HG03565 (cell line): ENCODE data around the gene PDCD10.

Experiments used
- ATAC-seq: cut with Tn5 transposase; IDR thresholded peaks from one replicate; pipeline ENCODE4 v1.9.1; 2021; ENCODE audit warnings: mild to moderate bottlenecking, moderate library complexity; ENCODE audit not compliant: unreplicated experiment

Gene PDCD10

DNA sequence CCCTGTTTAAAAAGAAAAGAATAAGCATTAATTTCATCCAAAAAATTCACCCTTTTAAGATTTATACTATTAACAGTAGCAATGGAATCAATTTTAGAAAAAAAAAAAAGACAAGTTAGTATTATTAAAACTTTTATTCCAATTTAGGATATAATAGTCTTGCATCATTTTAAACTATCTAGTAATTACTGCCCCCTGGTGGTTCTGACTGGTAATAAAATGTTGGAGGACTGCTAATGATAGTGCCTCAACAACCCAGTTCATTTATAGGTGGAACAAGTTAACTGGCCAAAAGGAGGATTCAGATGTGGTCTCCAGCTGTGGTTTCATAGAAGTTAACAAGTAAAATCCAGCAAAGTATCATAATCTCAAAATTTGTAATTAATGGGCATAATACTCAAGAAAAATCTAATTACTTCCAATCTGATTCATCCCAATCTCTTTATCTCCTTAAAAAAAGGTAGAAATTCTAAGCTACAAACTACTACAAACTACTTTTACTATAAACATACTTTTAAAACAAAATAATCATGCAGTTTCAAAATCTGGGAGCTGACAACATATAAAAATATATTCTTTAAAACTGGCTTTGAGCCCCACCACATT lies 50.2 kb downstream of the PDCD10 start:
- ATAC-seq = peak; percentile 61

DNA sequence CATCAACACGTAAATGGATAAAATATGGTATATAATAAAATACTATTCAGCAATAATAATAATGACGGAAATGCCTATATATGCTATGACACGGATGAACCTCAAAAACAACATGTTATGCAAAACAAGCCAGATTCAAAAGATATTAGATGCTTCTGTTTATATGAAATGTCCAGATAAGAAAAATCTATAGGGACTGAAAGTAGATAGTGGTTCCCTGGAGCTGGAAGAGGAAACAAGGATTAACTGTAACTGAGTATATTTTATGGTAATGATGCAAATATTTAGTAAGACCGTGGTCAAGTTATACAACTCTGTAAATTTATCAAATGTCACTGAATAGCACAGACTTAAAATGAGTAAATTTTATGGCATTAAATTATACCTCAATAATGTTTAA lies 55.2 kb downstream of the PDCD10 start:
- no peak for ATAC-seq

DNA sequence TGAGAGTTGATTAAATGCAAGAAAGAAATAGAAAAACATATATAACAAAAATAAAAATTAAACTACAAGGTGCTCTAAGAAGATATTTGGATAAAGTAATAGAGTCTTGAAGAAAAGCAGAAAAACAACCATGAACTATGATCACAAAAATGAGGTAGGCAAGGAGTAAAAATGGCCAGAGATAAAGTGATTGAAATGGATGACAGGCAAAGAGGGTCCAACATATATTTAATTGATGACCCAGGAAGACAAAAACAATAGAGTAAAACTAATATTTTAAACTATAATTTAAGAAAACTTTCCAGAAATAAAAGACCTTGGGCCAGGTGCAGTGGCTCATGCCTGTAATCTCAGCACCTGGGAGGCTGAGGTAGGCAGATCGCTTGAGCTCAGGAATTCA lies 58.8 kb downstream of the PDCD10 start:
- ATAC-seq = no peak

DNA sequence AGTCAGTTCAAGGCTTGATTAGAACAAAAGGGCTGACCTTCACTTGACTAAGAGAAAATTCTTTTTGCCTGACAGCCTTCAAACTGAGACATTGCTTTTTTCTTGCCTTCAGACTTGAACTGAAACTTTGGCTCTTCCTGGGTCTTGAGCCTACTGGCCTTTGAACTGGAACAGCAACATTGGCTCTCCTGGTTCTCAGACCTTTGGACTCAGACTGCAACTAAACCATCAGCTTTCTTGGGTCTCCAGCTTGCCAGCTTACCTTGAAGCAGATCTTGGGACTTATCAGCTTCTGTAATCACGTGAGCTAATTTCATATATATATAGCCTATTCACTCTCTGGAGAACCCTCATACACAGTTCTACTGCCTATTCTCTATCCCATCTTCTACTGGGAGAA lies 61.5 kb downstream of the PDCD10 start:
- no peak for ATAC-seq

DNA sequence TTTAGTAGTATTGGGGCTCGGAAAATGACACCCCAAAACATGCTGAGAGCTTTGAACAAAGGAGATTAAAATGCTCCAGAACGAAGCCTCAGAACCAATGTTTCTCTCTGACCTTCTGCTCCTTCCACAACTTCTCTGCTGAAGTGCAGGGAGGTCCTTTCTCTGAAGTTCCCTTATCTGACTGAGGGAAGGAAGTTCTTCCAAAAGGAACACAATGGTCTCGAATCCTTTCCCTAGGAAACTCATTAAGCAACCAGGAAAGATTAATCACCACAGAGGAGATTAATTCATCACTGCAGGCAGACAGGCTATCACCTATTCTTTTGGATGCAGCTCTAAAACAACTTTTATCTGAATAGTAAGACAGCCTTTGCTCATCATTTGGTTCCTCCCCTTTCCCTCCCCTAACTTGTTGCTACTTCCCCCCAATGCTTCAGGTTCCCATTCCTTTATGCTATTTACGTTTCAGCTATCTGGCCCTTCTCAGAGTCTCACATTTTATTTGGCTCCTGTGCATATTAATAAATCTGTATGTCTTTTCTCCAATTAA lies 62.7 kb downstream of the PDCD10 start:
- ATAC-seq = no peak

DNA sequence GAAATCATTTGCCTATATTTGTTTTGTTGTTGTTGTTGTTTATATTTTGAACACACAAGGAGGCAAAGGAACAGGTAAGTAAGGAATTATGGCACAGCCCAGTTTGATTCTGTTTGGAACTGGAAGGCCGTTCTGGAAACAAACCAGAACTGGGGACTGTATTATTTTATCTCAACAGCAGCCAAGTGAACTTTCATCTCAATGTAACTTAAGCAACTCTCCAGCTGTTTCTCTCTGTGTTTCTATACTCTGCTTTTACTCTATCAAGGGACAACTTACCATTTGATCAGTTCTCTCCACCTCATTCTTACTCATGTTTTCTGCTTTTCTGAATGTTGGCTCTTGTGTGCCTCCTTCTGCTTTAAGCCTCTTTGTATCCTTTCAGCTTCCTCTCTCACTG lies 65.0 kb downstream of the PDCD10 start:
- no peak for ATAC-seq

DNA sequence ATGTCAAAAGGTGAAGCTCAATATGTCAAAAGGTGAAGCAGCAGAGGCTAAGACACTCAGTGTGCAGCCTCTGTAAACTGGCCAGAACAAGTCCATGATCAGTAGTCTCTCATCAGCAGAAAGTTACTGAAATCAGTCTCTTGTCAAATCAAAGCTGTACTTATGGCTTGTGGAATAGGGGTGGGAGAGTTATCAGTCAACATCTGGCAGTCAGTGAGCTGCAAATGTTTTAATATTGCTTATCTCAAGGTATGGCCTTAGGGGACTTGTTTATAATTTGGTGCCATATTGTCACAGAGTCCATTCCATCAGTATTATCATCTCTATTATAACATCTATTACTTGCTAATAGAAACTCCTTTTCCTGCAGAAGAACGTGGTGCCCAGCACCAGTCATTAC lies 66.0 kb downstream of the PDCD10 start:
- no peak for ATAC-seq

DNA sequence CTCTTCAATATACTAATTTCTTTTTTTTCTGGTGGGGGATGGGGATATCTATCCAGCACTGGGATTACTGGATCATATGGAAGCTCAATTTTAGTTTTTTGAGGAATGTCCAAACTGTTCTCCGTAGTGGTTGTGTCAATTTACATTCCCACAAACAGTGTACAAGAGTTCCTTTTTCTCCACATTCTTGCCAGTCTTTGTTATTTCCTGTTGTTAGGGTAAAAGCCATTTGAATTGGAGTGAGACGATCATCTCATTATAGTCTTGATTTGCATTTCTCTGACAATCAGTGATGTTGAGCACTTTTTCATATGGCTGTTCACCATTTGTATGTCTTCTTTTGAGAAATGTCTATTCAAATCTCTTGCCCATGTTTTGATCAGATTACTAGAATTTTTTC lies 68.1 kb downstream of the PDCD10 start:
- no peak for ATAC-seq

DNA sequence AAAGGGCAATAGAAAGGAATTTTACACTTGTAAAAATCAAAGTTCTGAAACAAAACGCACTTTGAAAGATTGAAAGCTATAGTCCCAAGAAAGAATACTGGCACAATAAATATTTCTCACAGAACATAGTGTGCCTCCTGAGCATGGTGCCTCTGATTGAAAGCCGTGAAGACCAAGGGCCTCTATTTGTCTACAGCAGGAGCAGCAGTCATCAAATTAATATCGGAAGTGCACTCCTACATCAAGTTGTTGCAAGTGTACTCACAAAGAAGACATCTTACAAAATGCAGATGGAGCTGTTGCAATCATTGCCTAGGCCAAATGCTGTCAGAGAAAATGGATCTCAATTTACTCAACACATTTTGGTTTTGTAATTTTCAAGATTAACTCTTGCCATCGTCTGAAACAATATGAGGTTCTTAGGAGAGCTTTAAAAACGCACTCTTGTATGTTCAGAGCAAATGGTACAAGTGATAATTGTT lies 71.7 kb downstream of the PDCD10 start:
- ATAC-seq = no peak

DNA sequence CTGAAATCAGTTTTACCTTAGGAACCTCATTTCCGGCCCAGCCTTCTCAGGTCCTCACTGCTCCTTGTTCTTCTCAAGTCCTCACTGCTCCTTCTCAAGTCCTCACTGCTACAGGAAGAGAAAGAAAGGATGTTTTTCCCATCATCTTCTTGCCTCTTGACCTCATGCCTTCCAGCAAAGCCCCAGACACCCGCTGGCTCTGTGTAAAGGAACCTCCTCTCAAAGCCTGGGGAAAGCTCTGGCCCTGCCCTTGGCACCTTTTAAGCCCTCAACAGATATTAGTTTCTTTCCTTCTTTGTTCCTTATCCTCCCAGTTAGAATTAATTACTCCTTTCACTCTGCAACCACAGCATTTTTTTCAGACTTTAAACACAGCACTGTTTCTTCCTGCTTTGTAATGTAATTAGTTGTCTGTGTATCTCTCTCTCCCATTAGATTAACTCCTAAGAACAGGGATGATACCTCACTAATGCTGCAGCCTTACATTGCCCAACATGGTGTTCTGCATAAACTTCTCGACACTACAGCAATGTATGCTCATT lies 76.9 kb downstream of the PDCD10 start:
- ATAC-seq = no peak

DNA sequence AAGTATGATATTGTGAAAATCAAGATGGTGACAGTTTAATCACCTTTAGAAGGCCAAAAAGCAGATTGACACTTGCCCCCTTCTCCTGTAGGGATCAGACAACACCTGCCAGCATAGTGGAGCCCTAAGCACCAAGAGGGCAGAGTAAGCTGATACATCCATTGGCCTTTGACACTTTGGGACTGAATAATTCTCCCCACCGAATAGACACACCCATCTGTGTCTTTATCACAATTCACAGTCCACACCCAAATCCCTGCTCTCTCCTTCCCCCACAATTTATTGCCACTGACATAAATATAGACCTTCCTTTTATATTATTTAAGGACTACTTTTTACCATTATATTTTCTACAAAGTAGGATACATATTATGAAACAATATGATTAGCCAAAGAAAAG lies 77.9 kb downstream of the PDCD10 start:
- no peak for ATAC-seq

DNA sequence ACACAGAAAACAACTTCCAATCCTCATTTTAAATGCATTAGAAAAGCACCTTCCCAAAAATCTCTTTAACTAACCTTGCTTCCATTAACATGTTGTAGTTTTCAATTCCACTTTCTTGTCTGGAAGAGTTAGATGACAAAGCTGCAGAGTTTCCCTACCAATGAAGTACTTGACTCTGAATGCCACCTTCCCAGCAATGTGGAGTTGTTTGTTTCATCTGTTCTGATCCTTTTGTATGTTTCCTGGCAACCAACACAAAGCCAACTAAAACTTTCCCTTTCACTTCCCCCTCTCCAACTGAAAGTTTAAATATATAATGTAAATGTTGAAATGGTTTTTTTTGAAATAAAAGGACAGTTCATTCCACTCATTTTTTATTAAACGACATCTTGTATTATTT lies 80.9 kb downstream of the PDCD10 start, which contains the start of gene WDR49:
Gene WDR49 (minus strand): TSS at position 183 of the 400 bp plus-strand sequence. CDS start 517 bp downstream, outside the sequence.
- ATAC-seq = no peak

DNA sequence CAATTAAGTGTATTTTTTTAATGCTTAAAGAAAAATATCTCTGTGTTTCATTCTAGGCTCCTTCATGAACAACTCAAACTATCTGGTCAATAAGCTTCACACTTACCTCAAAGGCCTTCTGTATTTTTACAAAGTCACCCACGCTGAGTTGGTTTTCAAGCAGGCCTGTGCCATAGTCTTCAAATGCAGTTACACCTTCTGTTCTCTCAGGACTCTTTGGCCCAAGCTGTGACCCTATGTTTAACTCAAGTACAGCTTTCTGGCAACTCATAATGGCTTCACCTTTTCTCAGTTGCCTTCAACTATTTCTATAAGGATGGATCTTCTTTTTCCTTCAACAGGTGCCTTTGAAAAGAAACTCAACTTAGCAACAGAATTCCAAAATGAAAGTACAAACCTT lies 81.5 kb downstream of the PDCD10 start:
- no peak for ATAC-seq

DNA sequence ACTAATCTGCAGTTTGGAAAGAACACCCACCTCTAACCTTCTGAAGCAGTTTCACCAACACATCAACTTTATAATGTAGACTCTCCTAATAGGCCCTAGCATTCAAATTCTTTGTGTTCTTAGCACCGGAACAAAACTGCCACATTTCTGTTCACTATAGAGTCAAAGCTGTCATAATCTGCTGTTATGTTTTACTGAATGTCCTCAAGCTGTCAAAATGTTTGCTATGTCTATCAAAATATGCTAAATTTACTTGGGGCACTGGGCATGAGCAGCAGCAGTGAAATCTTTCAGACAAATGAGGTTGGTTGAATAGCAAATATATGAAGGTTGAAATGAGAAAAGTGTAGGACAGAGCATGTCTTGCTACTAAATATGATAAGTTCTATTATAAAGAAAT lies 82.9 kb downstream of the PDCD10 start:
- no peak for ATAC-seq

DNA sequence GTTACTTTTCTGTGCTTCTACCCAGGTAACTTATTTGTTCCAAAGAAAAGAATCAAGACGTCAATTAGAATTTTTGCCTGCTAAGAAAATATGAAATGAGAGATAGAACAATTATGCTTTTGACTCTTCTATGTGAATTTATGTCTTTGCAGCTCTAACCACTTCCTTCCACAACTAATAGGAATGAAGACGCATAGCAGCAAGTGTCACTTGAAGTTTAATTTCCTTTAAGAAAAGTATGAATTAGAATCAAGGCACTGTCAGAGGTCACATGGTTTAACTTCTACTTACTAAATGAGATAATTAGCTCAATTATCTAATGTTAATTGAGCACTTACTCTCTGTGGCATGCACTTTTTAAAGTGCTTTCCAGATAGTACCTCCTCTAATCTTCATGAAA lies 84.2 kb downstream of the PDCD10 start:
- ATAC-seq = no peak

DNA sequence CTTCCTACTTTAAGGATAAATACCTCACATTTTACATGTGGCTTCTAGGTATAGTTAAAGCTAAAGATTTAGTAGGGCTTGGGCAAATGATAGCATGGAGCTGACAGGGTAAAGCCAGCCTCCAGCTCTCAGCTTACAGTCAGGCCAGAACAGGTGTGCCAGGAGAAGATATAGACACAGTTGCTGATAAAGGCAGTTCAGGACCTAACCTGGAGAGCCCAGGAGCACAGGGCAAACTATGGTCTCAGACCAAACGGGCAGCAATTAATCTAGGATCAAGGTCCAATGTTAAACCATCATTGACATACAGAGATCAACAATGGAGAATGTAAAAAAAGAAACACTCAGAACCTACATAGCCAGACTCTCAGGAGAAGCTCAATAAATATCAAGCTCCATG lies 84.9 kb downstream of the PDCD10 start:
- no peak for ATAC-seq

DNA sequence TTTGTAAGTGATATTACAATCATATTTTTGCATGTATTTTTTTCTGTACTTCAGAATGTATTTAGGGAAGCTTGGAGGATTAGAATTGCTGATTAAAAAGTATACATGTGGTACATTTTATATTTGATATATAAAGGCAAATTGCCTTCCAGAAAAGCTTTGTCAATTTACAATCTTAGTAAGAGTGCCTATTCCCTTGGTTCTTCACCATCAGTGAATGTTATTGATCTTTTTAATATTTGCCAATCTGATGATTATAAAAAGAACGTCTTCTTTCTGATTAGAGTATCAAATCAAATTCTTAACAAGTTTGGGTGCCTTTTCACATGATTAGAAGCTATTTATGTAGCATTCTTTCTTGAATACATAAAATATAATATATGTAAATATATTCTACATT lies 90.1 kb downstream of the PDCD10 start:
- no peak for ATAC-seq
